Hematopoietic multipotent progenitor cell treated with erythropoietin and hydrocortisone succinate and interleukin-3 and kit ligand, for 15 days (in vitro differentiated cells): ENCODE results near the gene FGD3.

Experiments used
- DNase-seq: peaks from one replicate; pipeline ENCODE4 v3.0.0-alpha.2; 2015; ENCODE audit warnings: low spot score

Gene FGD3

DNA sequence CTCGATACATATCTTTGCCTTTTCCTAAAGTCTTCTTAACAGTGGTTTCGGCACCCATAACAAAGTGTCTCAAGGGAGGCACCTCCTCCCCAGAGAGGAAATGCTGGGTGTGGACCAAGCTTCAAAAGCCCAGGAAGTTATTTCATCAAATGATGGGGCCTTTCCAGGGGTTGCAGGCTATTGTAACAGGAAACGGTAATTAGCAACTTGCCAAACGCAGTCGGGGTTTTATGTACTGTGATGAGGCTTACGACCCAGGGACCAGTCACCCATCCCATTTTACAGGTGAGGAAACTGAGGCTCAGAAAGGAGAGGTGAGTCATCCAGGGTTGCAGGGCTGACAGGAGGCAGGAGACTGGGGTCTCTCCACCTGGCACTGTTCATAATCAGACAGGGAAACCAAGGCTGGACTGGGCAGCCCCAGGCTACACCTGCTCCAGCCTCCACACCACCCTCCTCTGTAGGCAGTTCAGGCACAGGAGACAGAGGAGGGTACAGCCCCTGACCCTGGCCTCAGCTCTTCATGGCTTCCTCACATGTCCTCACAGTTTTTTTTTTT lies 81.2 kb downstream of the FGD3 start:
- no peak for DNase-seq

DNA sequence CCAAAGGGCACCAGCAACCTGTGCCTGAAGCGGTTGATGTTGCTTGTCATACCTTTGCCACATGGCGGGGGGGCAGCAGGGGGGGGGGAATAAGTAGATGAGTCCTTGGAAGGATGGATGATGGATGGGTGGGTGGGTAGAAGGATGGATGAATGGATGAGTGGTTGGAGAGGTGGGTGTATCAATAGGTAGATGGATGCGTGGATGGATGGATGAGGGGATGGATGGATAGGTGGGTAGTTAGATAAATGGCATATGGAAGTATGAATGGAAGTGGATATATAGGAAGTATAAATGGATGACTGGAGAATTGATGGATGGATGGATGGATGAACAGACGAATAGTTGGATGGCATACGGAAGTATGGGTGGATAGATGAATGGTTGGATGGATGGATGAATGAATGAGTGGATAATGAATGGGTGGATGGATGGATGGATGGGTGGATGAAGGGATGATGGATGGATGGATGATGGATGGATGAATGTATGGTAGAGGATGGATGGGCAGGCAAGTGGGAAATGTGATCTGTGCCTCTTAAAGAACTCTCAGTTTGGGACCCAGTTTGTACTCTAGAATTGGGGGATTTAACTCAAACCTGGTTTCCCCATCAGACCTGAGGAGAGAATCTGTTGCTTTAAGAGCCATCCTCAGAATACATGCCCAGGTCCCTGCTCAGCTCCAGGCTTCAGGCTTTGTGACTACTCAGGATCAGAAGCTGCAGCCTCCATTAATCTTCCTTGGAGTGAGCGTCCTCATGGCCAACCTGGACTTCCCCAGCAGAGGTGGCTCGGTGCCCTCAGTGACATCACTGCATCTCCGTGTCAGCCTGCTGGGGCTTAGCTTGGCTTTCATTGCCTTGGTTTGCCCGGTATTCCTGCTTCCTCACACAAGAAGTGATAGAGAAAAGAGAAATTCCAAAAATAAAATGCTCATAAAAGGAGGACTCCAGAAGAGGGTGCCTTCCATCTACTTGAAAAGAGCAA lies 83.6 kb downstream of the FGD3 start:
- DNase-seq = no peak

DNA sequence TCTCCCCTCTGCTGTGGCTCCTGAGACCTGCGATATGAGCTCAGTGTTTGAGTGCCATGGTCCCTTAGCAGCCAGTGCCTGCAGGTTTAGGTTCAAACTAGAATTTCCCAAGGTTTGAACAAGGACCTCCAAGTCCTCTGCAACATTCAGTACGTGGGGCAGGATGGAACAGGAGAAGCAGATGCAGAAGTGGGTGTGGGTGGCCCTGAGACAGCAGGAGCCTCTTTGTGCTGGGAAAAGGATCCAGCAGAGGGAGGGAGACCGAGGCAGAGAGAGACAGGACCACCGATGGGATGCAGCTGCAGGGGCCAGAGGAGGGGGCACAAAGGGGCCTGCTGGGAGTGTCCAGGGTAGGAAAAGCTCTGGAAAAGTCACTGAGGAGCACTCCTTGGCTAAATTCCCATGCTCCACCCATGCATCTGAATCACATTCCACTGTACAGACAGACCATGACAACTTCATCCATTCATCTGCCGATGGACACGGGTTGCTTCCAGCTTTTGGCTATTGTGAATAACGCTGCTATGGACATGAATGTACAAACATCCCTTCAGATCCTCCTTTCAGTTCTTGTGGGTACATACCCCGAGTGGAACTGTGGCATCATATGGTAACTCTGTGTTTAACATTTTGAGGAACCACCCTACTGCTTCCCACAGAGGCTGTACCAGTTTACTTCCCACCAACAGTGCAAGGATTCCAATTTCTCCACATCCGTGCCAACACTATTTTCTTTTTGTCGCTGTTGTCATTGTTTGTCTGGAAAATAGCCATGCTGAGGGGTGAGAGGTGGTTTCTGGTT lies 84.5 kb downstream of the FGD3 start:
- DNase-seq = no peak

- DNase-seq = no peak
These were observed 85.2 kb downstream of the FGD3 start for GRCh38 chr9:93032545-93032944.

GRCh38 chr9:93033531-93033930 lies 86.2 kb downstream of the FGD3 start:
- no peak for DNase-seq

DNA sequence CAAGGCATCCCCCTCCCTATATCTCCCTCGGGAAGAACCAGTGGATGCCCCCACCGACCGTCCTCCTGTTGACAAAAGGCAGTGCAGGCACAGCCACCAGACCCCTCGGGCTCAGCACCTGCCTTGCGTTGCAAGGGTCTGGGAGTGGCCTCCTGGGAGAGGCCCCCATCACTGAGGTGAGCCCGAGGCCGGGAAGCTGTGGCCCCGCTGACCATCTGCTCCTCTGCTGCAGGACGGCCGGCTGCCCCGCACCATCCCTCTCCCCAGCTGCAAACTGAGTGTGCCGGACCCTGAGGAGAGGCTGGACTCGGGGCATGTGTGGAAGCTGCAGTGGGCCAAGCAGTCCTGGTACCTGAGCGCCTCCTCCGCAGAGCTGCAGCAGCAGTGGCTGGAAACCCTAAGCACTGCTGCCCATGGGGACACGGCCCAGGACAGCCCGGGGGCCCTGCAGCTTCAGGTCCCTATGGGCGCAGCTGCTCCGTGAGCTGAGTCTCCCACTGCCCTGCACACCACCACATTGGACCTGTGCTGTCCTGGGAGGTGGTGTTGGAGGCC lies 87.9 kb downstream of the FGD3 start:
- no peak for DNase-seq

DNA sequence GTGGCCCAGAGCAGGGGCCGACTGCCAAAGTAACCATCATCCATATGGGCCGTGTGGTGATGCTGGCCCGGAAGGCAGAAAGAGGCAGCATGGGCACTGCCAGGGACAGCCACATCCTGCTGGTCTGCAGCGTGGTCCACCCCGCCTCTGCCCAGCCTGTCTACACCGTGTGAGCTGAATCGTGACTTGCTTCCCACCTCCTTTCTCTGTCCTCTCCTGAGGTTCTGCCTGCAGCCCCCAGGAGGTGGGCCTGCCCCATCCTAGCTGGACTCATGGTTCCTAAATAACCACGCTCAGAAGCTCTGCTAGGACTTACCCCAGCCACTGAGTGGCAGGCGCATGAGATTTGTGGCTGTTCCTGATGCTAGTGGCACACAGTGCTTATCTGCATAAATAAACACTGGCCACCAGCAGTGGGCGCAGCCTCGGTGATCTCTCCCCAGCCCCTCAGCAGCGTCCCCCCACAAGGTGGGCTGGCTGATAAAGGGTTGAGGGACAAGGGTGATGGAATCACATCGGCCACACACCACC lies 88.6 kb downstream of the FGD3 start:
- DNase-seq = no peak

DNA sequence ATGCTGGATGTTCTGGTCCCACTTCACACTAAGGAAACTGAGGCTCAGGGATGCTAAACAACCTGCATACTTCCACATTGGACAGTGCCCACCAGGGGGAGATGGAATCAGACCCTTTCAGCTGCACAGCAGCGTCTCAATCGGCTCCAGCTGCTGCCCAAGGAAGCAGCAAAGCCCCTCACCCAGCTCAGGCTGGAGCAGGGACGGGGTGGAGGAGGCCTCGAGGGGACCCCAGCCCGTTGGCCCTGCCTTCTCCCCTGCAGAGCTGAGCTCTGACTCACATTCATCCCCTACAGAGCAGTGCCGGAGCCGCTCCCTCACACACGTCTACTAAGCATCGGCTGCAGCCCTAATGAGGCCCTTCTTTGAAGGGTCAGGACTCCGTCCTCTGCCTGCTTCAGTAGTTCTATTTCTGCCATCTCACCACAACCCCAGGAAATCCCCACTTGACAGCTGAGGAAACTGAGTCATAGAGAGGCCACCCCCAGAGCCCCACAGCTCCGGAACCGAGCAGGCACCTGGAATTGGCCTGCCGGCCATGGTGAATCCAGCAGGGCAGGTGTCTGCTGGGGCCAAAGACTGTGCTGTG lies 89.7 kb downstream of the FGD3 start:
- no peak for DNase-seq

DNA sequence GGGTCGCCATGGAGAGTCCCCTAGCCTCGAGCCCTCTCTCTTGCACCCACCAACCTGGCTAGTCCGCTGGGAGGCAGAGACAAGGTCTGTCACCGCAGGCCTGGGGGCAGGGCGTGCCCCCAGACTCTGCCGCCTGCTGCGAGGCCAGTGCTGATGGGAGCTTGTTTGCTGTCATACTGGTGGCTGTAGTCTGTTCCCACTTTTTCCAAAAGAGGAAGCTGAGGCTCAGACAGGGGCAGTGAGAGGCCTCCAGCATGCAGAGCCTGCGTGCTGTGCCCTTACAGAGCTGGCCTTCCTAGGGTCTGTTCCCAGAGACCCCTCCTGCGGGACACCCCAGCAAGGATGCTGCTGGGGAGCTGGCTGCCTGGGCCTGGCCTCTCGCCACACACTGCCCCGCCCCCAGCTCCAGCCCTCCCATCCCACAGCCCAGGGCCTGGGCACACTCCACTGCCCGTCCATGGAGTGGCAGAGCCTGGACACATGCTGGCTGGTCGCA lies 90.2 kb downstream of the FGD3 start:
- no peak for DNase-seq

GRCh38 chr9:93038918-93039317 lies 91.6 kb downstream of the FGD3 start:
- no peak for DNase-seq

GRCh38 chr9:93039456-93039855 lies 92.1 kb downstream of the FGD3 start:
- no peak for DNase-seq

DNA sequence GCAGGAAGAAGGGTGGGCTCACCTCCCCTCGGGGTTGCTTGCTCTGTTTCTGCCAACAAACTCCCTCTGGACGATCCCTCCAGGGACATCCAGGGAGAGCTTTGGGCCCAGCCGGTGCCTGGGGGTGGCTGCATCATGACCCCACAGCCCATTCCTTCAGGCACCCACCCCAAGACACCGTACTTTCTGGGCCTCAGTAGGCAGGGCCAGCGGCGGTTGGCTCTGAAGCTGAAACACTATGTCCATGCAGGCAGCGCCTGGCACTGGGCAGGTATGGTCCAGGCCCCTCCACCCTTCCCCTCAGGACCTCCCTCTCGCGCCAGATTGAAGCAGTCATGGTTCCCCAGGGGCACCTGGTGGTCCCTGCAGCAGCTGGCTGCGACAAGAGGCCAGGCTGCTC lies 92.7 kb downstream of the FGD3 start:
- no peak for DNase-seq

DNA sequence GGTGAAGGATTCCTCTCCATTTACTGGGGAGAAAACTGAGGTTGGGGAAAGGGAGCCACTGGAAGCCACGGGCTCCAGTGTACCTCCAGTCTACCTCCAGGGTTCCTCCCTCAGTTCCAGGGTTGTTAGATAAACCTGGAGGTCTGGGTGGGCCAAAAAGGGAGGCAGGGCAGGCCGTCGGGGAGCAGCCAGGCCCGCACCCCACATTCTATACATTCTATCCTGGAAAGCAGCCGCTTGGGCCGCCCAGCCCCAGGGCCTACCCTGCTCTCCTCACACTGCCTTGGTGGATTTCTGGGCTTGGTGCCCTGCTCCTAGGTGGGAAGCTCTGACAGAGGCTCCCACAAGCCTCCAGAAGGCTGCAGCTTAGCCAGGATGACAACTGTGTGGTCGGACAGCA lies 93.1 kb downstream of the FGD3 start:
- no peak for DNase-seq

- no peak for DNase-seq
These were observed 93.9 kb downstream of the FGD3 start for GRCh38 chr9:93041108-93041802.

GRCh38 chr9:93043122-93043521 lies 95.8 kb downstream of the FGD3 start:
- no peak for DNase-seq

DNA sequence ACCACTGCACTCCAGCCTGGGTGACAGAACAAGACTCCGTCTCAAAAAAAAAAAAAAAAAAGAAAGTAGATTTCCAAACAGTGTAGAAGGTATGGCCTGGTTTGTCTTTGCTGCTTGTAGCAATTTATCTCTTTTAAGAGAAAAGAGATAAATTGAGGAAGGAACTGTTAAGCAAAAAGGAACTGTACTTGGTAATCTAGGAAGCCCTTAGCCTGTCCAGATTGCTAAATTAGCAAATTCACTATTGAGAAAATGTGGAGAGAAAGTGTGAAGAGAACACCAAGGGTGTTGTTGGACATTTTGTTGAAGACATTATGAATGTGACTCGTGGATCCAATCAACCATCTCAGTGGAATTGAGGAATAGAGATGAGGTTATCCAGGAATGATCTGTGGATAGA lies 98.2 kb downstream of the FGD3 start:
- no peak for DNase-seq

GRCh38 chr9:93048566-93049448 lies 101.5 kb downstream of the FGD3 start:
- DNase-seq = no peak

- DNase-seq = no peak
These were observed 102.2 kb downstream of the FGD3 start for GRCh38 chr9:93049491-93049890.

DNA sequence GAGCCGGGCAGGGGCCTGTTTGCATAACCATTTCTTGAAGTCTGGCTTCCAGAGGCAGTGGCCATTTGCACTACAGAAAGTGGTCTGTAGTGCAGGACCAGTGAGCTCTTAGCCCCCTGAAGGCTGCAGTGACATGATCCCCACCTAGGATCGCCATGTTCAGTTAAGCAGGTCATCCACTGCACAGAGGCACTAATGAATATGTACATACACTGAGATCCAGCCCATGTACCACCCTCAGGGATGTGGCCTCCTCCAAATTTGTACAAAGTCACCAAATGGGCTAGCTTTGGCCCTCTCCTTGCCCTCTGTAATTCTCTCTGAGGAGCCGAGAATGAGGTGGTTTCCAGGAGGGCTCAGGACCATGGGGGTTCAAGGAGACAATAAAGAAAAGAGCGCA lies 102.9 kb downstream of the FGD3 start:
- DNase-seq = no peak

DNA sequence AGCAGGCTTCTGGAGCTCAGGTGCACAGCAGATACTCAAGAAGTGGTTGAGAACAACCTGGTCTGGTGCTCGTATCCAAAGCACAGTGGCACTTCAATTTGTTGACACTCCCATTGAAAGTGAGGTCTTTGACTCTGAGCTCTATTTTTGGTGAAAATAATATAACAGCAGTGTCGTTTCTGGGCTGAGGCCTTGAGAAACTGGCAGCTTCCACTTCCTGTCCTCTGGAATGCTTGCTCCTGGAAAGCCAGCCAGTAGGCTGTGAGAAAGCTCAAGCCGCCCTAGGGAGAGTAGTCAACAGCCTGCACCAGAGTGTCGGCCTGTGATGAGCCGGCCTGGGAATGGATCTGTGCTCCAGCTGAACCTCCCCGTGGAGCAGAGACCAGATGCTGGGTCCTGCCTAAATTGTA lies 104.4 kb downstream of the FGD3 start:
- no peak for DNase-seq
